NCI-H187 (cell line): Measurements from ENCODE around the gene BEST1.
"Not testable (repeated sequence)": the region's sequence is repeated elsewhere in the genome, so short reads cannot be mapped to it uniquely, and the experiment has no call there.

Experiments used
- DNase-seq, 2 experiments: peaks; one replicate each; lab custom pipeline; 2025; lab: John Stamatoyannopoulos, UW

Gene BEST1

GRCh38 chr11:61964666-61965271 is 14.6 kb downstream of the BEST1 start:
- not testable (repeated sequence) for DNase-seq

GRCh38 chr11:61966734-61967115 is 16.6 kb downstream of the BEST1 start:
- no peak for DNase-seq

DNA sequence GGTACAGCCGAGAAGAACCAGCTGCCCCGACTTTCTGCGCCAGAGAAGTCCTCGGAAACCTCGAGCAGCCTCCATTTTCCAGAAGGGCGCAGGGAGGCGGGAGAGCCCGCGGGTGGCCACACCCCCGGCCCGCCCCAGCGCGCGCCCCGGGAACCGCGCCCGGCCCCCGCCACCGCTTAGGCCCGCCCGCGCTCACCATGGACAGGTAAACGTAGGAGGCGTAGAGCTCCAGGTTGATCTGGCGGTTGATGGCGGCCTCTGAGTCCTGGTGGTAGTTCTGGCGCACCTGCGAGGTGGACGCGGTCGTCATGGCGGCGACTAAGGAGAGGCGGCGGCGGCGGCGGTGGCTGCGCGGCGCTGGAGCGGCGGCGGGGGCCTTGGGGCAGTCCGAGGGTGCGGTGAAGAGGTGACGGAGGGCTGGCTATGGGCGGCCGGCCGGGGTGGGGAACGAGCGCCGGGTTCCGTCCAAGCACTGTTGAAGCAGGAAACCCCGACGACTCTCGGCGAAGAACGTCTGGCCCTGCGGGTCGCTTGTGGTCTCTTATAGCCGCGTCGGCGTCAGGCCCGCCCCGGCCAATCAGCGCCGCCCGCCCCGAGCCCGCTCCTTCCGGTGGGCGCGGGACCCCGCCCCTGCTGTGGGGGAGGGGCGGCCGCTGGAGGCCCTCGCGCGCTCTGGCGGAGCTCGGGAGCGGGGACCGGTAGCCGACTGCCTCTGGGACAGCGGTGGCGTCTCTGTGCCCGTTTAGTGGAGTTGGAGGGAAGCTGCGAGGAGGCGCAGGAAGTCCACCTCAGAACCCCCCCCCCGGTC is 17.2 kb downstream of the BEST1 start, which contains the start of gene FTH1:
Gene FTH1 (minus strand): TSS at position 519 of the 808 bp plus-strand sequence. CDS start 209 bp downstream, at position 310.
- DNase-seq: peak; percentile 57 to 89

DNA sequence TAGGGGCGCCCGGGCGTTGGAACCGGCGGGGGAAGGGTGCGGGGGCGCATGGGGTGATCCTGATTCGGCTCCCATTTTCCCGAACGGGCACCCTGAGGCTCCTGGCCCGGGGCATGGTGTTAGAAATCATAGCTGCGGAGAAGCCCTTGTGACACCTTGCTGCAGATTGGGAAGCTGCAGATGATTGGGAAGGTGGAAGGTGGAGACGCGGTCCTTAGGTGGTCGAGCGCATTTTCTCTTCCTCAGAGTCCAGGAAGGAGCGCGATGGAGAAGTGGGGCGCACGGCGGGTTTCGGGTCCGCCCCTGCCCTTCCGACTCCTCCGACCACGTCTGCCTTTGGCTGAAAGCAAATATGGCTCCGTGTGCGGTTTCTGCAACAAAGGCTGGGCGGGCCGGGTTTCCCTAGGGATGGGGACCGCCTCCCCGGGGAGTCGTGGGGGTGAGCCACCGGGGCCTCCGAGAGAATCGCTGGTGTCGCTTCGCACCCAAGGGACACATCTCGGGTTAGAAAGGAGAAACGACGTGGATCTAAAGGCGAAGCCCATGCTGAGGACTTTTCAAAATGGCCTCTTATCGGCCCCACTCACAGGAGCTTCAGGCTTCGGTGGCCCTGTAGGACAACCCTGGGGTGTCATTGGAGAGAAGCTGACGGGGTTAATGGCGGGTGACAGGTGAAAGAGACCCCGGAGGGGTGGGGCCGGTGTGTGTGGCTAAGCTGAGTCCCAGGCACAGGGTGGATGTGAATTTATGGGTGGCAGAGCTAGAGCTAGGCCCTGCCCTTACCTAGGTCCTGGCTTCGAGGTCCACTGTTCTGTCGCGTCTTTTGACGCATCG is 18.0 kb downstream of the BEST1 start:
- peak in 1 of 2 experiments; percentile 73 for DNase-seq

DNA sequence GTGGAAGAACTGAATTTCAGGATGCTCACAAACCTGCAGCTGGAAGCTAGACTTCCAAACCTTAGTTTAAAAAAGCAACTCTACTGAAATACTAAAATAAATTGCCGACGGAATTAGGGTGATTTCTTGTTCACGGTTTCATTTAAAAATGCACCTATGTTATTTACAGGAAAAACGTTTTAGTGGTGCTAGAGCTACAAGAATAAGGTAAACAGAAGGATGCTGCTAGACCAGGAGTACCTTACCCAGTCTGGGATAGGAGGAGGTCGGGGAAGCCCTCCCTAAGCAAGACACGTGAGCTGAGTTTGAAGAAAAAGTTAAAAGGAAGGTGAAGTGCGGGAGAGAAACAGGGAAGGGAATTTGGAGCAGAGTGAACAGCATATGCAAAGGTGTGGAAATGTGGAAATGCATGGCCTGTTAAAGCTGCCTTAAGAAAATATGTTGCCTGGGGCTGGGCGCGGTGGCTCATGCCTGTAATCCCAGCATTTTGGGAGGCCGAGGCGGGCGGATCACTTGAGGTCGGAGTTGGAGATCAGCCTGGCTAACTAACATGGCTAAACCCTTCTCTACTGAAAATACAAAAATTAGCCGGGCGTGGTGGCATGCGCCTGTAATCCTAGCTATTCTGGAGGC is 18.7 kb downstream of the BEST1 start:
- no peak for DNase-seq

DNA sequence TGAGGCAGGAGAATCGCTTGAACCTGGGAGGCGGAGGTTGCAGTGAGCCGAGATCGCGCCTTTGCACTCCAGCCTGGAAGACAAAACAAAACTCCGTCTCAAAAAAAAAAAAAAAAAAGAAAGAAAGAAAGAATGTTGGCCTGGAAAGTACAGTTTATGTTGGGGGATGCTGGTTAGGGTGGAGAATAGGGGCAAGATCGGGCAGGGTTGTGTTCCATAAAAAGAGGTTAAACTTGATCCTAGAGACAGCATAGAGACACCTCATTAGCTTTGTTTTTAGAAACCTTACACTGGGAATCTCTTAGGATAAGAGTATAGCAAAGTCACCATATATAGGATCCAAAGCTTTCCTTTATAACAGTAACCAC is 19.2 kb downstream of the BEST1 start:
- no peak for DNase-seq

- DNase-seq: no peak
These were observed 19.9 kb downstream of the BEST1 start for GRCh38 chr11:61969838-61970662.

- peak; percentile 9 for DNase-seq
These were observed 21.3 kb downstream of the BEST1 start for GRCh38 chr11:61971248-61972111.

- no peak for DNase-seq
These were observed 22.0 kb downstream of the BEST1 start for GRCh38 chr11:61972112-61972671.

GRCh38 chr11:61972672-61973475 is 22.7 kb downstream of the BEST1 start:
- DNase-seq: no peak

DNA sequence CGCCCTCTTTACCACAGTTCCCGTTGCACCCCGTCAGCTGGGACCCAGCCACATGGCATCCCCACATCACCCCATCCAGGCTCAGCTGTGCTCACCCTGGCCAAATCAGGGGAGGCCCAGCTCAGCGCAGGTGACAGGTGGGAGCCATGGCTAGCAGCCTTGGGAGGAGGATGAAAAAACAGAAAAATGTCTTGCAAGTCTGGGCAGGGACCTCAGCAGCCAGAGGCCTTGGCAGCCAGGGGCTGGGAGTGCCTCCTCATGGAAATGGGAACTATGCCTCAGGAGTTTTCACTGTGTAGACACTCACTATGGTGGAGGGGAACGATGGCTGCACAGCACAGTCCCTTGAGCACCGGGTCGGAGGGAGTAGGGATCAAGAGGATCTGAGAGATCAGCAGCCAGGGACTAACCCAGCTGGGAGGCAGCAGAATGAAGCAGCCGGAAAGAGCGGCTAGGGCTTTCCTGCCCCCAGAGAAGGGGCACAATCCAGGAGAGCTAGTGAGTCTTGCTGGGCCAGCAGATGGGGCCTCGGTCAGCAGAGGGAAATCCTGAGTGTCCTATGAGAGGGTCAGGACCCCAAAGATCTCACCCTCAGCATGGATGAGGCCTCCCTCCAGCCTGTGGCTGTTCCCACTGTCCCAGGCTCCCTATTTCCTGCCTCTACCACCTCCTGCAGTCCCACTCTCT is 23.5 kb downstream of the BEST1 start:
- DNase-seq: no peak

GRCh38 chr11:61974766-61975631 is 24.8 kb downstream of the BEST1 start:
- DNase-seq: no peak

DNA sequence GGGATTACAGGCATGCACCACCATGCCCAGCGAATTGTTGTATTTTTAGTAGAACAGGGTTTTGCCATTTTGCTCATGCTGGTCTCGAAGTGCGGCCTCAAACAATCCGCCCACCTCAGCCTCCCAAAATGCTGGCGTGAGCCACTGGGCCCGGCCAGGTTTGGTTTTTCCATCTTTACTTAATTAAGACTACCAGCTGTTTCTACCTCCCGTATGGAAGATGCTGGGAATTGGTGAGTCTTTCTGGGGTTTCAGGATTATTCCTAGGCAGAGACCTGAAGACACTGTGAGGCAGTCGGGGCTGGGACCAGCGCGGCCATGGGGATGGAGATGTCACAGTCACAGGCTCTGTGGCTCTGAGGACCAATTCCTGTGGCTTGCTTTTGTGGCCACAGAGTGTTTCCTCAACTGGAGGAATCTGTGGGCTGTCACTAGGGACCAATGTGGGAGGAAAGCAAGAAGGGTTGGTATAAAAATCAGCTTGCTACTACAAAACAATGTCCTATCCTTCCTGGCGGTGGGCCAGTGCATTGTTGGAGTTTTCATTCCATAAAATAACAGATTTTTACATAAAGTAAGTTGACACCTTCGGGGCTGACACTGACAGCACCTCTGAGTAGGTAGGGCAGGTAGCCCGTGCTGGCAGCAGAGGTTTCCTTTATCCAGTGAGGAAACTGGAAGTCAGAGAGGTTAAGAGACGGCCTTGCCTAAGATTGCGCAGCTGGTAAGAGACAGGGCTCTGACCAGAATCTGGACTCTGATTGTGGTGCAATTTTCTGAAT is 25.7 kb downstream of the BEST1 start:
- DNase-seq: no peak

GRCh38 chr11:61976420-61976800 is 26.3 kb downstream of the BEST1 start:
- DNase-seq: no peak

GRCh38 chr11:61976813-61977475 is 26.8 kb downstream of the BEST1 start:
- no peak for DNase-seq
